Kidney (tissue), 14 donors: ENCODE results near the gene KLHL22. TPM values are rescaled to one million over a fixed set of nuclear protein-coding genes. Genes with fewer than 3 reads are reported as not detected.
A peak's percentile ranks its signal among the peaks of the same experiment; 100 is the strongest.

Source experiments
- DNase-seq, 5 donors: peaks; one replicate each; pipeline ENCODE4 v3.0.0-alpha.2; 2013 to 2020
- FAIRE-seq: peaks from 2 replicates; lab custom pipeline; 2012; peaks lifted over from hg19 to GRCh38; lab: Jason Lieb, UNC
- H3K27ac ChIP-seq, 2 donors: one replicate each; pipeline ENCODE4 v1.7.0; 2013; ENCODE audit warnings: low read depth in 2 of 2, low read length in 2 of 2, inconsistent platforms in 1 of 2
- H3K27me3 ChIP-seq: one replicate; pipeline ENCODE4 v1.7.1; 2013; ENCODE audit warnings: low read length, inconsistent platforms; ENCODE audit not compliant: control insufficient read depth, insufficient read depth
- H3K36me3 ChIP-seq, 3 donors: one replicate each; pipeline versions ENCODE4 v1.7.0 to v1.7.1; 2013; ENCODE audit warnings: low read length in 3 of 3, control low read depth in 1 of 3, inconsistent platforms in 1 of 3; ENCODE audit not compliant: insufficient read depth in 3 of 3, control insufficient read depth in 2 of 3
- H3K4me1 ChIP-seq, 3 donors: one replicate each; pipeline versions ENCODE4 v1.7.0 to v1.7.1; 2013; ENCODE audit warnings: low read length in 3 of 3, inconsistent platforms in 1 of 3, low read depth in 1 of 3; ENCODE audit not compliant: control insufficient read depth in 2 of 3, insufficient read depth in 2 of 3
- H3K4me3 ChIP-seq, 3 donors: one replicate each; pipeline versions ENCODE4 v1.7.0 to v1.8.1; 2013; ENCODE audit warnings: low read length in 3 of 3, control low read depth in 1 of 3, inconsistent platforms in 1 of 3
- H3K9ac ChIP-seq, 3 donors: one replicate each; pipeline versions ENCODE4 v1.7.0 to v1.7.1; 2013; ENCODE audit warnings: low read length in 3 of 3, control low read depth in 1 of 3, inconsistent platforms in 1 of 3
- H3K9me3 ChIP-seq, 3 donors: one replicate each; pipeline versions ENCODE4 v1.7.0 to v1.7.1; 2013; ENCODE audit warnings: low read length in 3 of 3, control low read depth in 1 of 3, inconsistent platforms in 1 of 3; ENCODE audit not compliant: control insufficient read depth in 2 of 3, insufficient read depth in 1 of 3
- CTCF ChIP-seq: IDR thresholded peaks from 3 replicates; pipeline ENCODE4 v1.5.1; 2012; ENCODE audit warnings: mild to moderate bottlenecking, moderate library complexity, borderline replicate concordance; ENCODE audit not compliant: insufficient read depth; ENCODE audit errors: extremely low read depth
- intact Hi-C: fragments of 100-400 bp; cut with DNase I; formaldehyde crosslinking; loops from one replicate; pipeline ENCODE4 v1.11.1; 2022
- polyA plus RNA-seq: library from polyadenylated mRNA; stranded (reverse); fragments of 350-450 nt; fragmentation: Illumina TruSeq; extraction: RNeasy Lipid Tissue Mini Kit (QIAGEN cat#74804); gene quantifications from one replicate; pipeline ENCODE4 v1.2.3, GENCODE V29; 2014; ENCODE audit warnings: low read depth, low replicate concordance; ENCODE audit not compliant: insufficient read depth
- total RNA-seq: library from RNA; stranded (reverse); fragmentation: NEBNext Ultra II Directional; extraction: Animal tissue kit (Norgen Biotek cat#: 25700); gene quantifications from one replicate; pipeline ENCODE4 v1.2.1, GENCODE V29; 2021
- donor health status: control.
- donor health status: control.
- donor health status: control.
- donor health status: control.
- donor health status: control.
- donor health status: DM: yes; HTN: yes; CAD: no.
- donor health status: Normal renal cell carcinoma (clear cell type).

The KLHL22 gene
- total and polyA plus RNA-seq, 2 donors from 2014 or later, result 22.4 to 24.3 TPM

DNA sequence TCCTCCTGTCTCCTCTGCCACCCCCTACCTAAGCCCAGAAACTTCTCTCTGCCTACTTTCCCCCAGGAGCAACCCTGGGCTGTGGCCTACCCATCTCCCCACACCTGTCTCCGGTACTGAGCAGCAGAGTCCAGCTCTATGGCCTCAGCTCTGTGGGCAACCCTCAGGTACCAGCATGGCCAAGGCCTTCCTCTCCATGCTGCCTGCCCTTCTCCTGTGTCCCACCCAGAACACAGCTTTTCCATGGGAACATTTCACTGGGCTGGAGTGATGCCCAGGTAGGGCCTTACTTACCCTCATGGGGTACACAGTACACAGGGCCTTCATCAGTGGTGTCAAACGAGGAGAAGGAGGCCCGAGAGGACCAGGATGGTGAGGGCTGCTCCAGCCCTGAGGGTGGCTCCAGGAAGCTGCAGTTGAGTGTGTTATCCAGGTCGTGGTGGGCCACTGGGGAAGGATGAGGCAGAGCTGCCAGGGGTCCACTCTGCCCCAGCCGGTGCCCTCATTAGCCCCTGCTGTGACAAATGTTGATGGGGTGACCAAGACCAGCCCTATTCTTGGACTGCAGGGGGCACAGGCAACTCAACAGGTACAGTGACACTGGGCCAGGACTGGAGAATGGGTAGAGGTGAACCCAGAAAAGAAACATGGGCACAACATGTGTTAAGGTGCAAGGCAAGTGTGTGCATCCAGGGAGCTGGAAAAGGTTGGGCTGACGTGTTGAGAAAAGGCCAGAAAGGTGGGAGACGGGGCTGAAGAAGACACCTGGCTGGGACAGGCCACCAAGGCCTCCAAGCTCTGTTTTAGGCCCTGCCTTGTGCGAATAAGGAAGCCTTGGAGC lies 68.3 kb downstream of the KLHL22 start:
- intact Hi-C loops, result no loop called here
- Histone ChIP-seq H3K36me3 (peaks cover 0 to 4% (median 0%) of the 10 kb centered on the region in 3 donors), H3K4me1 (peaks cover 0 to 16% (median 0%) of the 10 kb centered on the region in 3 donors), H3K27me3 (peaks cover 7% of the 10 kb centered on the region), H3K9ac (no peak overlapping the region), H3K4me3 (no peak overlapping the region), H3K27ac (no peak overlapping the region), H3K9me3 (no peaks in the 10 kb centered on the region)
- FAIRE-seq (no peak), DNase-seq (peak in 1 of 5 donors; percentile 59)
- no peak for TF ChIP-seq CTCF

DNA sequence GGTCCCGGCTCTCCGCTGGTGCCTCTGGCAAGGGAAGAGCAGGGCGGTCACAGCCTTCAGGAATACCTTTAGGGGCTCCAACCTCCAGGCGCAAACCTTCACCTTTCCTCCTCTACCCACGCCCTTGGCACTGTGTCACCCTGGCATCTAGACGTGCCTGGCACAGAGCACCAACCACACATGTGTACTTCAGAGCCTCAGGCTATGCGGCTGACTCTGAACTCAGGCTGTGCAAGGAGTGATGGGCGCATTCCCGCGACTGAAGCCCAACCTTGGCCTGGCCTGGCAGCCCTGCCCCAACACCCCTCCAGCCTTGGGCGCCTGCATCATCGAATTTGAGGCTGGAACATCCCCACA lies 69.4 kb downstream of the KLHL22 start:
- no peak overlapping the region for H3K9ac ChIP-seq
- no peak overlapping the region for H3K27ac ChIP-seq
- H3K4me3 ChIP-seq, result no peak overlapping the region
- H3K36me3 ChIP-seq, result peaks cover 0 to 4% (median 0%) of the 10 kb centered on the region in 3 donors
- H3K9me3 ChIP-seq, result no peaks in the 10 kb centered on the region
- intact Hi-C loops, result no loop called here
- FAIRE-seq, result no peak
- H3K27me3 ChIP-seq, result peaks cover 7% of the 10 kb centered on the region
- peaks cover 0 to 12% (median 0%) of the 10 kb centered on the region in 3 donors for H3K4me1 ChIP-seq
- no peak for TF ChIP-seq CTCF
- DNase-seq, result peak in 1 of 5 donors; percentile 59

- H3K36me3 ChIP-seq, result peaks cover 0 to 4% (median 0%) of the 10 kb centered on the region in 3 donors
- H3K9ac ChIP-seq, result no peak overlapping the region
- no peak overlapping the region for H3K4me3 ChIP-seq
- peaks cover 7% of the 10 kb centered on the region for H3K27me3 ChIP-seq
- intact Hi-C loops, result no loop called here
- FAIRE-seq, result no peak
- H3K27ac ChIP-seq, result no peak overlapping the region
- H3K4me1 ChIP-seq, result peaks cover 0 to 7% (median 0%) of the 10 kb centered on the region in 3 donors
- no peak for TF ChIP-seq CTCF
- DNase-seq, result peak in 2 of 5 donors; percentile 28 to 70
- H3K9me3 ChIP-seq, result no peaks in the 10 kb centered on the region
Observed at GRCh38 chr22:20425566-20426258, 69.9 kb downstream of the KLHL22 start.
